ENCODE measurements around the gene DUS2. TPM values are rescaled to one million over a fixed set of nuclear protein-coding genes. Genes with fewer than 3 reads are reported as not detected.
A peak's percentile ranks its signal among the peaks of the same experiment; 100 is the strongest.

Gene DUS2
- 1 to 10 TPM; 3.6 to 7.3 (median 5.3) TPM for total RNA-seq
- polyA plus RNA-seq = 10 to 100 TPM in 1 of 3 donors, 1 to 10 TPM in 2; 6.6 to 17.3 (median 7.4) TPM

- Histone ChIP-seq H3K36me3 (peaks cover 0 to 13% (median 2%) of the 10 kb centered on the region in 4 donors), H3K27me3 (no peaks in the 10 kb centered on the region), H3K9me3 (no peaks in the 10 kb centered on the region), H3K27ac (peak within 1 kb of the TSS; percentile 82 to 89 (median 84)), H3K4me1 (peaks cover 0 to 30% (median 28%) of the 10 kb centered on the region in 4 donors), H3K4me3 (peak within 1 kb of the TSS; percentile 72 to 97 (median 88))
- DNase-seq = peak; percentile 95
- TF ChIP-seq CTCF (IDR thresholded peaks at IDR 0.05) (no peak), EP300 (IDR thresholded peaks at IDR 0.05) (peak in 1 of 4 donors; percentile 49), POLR2AphosphoS5 (IDR thresholded peaks at IDR 0.05) (peak; percentile 91 to 95 (median 94)), POLR2A (IDR thresholded peaks at IDR 0.05) (peak; percentile 36 to 37)
- WGBS, 2 donors = 0% methylated on average over 84 of the region's 84 CpGs
- intact Hi-C loops (cut with DNase I) = loop anchor here (10.0 kb wide), 1 partner anchor 218 kb away; the partner anchor contains the start of genes RANBP10 and TSNAXIP1
These were observed at the start of gene DUS2, which contains the start of gene DDX28 for GRCh38 chr16:68022728-68023537. Gene DUS2, plus strand, starts transcription at chr16:68023284. Its CDS starts 14,740 bp downstream, at chr16:68038024. Gene DDX28, minus strand, starts transcription at chr16:68023232. Its CDS starts 30 bp downstream, at chr16:68023202.

- WGBS, 2 donors = 47 to 68% methylated on average over 14 of the region's 14 CpGs
- TF ChIP-seq POLR2A (IDR thresholded peaks at IDR 0.05) = no peak
- TF ChIP-seq EP300 (IDR thresholded peaks at IDR 0.05) = no peak
- no peak for TF ChIP-seq CTCF (IDR thresholded peaks at IDR 0.05)
- no peak for TF ChIP-seq POLR2AphosphoS5 (IDR thresholded peaks at IDR 0.05)
- intact Hi-C loops (cut with DNase I) = no loop called here
These were observed 47.6 kb upstream of the DUS2 start for GRCh38 chr16:67975321-67976105.

DNA sequence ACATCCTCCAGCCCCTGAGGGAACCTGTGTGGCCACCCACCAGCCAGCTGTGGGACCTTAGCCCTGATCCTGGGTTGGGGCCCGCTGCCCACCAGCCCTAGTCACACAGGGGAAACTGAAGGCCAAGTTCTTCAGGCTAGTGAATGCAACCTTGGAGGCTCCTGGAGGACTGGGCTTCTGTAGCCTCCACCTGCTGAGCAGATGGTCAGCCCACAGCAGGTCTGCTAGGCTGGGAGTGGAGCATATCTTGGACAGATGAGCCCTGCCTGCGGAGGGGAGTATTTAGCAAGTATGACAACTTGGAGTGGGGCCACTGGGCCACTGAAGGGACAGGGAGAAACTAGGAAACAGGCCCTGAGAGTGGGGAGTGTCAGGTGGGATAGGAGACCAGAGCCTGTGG, 46.9 kb upstream of the DUS2 start:
- no peaks in the 10 kb centered on the region for H3K4me1 ChIP-seq
- no peaks in the 10 kb centered on the region for H3K36me3 ChIP-seq
- H3K4me3 ChIP-seq = no peak overlapping the region
- WGBS, 2 donors = 92 to 97% methylated on average over 2 of the region's 2 CpGs
- no peaks in the 10 kb centered on the region for H3K9me3 ChIP-seq
- DNase-seq = no peak
- H3K27ac ChIP-seq = no peak overlapping the region
- peaks cover 0 to 16% (median 7%) of the 10 kb centered on the region in 3 donors for H3K27me3 ChIP-seq
- TF ChIP-seq POLR2AphosphoS5 (IDR thresholded peaks at IDR 0.05) (no peak), EP300 (IDR thresholded peaks at IDR 0.05) (no peak), CTCF (IDR thresholded peaks at IDR 0.05) (no peak), POLR2A (IDR thresholded peaks at IDR 0.05) (no peak)
- intact Hi-C loops (cut with DNase I) = no loop called here

More at GRCh38 chr16:67975321-67976105, 47.6 kb upstream of the DUS2 start:
- no peak overlapping the region for H3K27ac ChIP-seq
- H3K27me3 ChIP-seq = peaks cover 0 to 11% (median 7%) of the 10 kb centered on the region in 3 donors
- H3K9me3 ChIP-seq = no peaks in the 10 kb centered on the region
- no peak overlapping the region for H3K4me3 ChIP-seq
- H3K36me3 ChIP-seq = no peaks in the 10 kb centered on the region
- DNase-seq = no peak
- H3K4me1 ChIP-seq = no peaks in the 10 kb centered on the region

DNA sequence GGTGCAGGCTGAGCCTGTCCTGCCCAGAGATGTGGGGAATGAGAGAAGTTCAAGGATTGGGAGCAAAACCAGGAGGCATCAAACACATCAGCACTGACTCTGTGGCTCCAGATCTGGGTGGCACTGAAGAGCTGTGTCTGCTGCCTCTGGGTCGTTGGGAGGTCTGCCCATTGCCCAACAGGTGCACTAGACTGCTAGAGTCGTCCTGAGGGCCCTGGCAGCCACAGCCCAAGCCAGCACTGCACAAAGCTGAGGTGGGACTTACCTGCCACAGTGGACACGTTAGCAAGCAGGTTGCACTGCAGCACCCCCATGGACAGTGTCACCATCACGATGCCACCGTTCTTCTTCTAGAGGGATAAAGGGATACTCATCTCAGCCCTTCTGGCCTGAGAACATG, 46.1 kb upstream of the DUS2 start:
- Histone ChIP-seq H3K27ac (no peak overlapping the region), H3K4me3 (no peak overlapping the region), H3K4me1 (no peaks in the 10 kb centered on the region), H3K36me3 (no peaks in the 10 kb centered on the region), H3K9me3 (no peaks in the 10 kb centered on the region), H3K27me3 (peaks cover 0 to 16% (median 7%) of the 10 kb centered on the region in 3 donors)
- no peak for TF ChIP-seq EP300 (IDR thresholded peaks at IDR 0.05)
- TF ChIP-seq POLR2A (IDR thresholded peaks at IDR 0.05) = no peak
- TF ChIP-seq POLR2AphosphoS5 (IDR thresholded peaks at IDR 0.05) = no peak
- no peak for TF ChIP-seq CTCF (IDR thresholded peaks at IDR 0.05)
- WGBS, 2 donors = 56 to 71% methylated on average over 5 of the region's 5 CpGs
- no peak for DNase-seq
- intact Hi-C loops (cut with DNase I) = no loop called here

Data from sigmoid colon (tissue), 7 donors.